H9 (cell line): ENCODE data around the gene OR52K1. TPM values are rescaled to one million over a fixed set of nuclear protein-coding genes. Genes with fewer than 3 reads are reported as not detected.

ENCODE experiments used
- DNase-seq: peaks from one replicate; pipeline ENCODE4 v3.0.0-alpha.2; 2017
- H2AFZ ChIP-seq: one replicate; pipeline ENCODE4 v1.6.1; 2013; ENCODE audit warnings: mild to moderate bottlenecking, low read length, control low read depth, moderate library complexity
- H2AK5ac ChIP-seq: 2 replicates; pipeline ENCODE4 v1.6.1; 2013; ENCODE audit warnings: low read length, control low read depth, mixed read lengths; ENCODE audit not compliant: insufficient read length
- H2BK120ac ChIP-seq: one replicate; pipeline ENCODE4 v1.6.1; 2013; ENCODE audit warnings: low read depth, mild to moderate bottlenecking, low read length, control low read depth, inconsistent platforms; ENCODE audit not compliant: poor library complexity, severe bottlenecking
- H2BK12ac ChIP-seq: 2 replicates; pipeline ENCODE4 v1.6.1; 2013; ENCODE audit warnings: low read length, control low read depth, mixed read lengths, low read depth; ENCODE audit not compliant: insufficient read length
- H2BK15ac ChIP-seq: 2 replicates; pipeline ENCODE4 v1.6.1; 2013; ENCODE audit warnings: low read depth, low read length, control low read depth
- H2BK20ac ChIP-seq: one replicate; pipeline ENCODE4 v1.6.1; 2013; ENCODE audit warnings: low read depth, mild to moderate bottlenecking, low read length, control low read depth, inconsistent platforms; ENCODE audit not compliant: poor library complexity, severe bottlenecking
- H2BK5ac ChIP-seq: 2 replicates; pipeline ENCODE4 v1.6.1; 2013; ENCODE audit warnings: low read length, control low read depth, mixed read lengths; ENCODE audit not compliant: insufficient read length
- H3K14ac ChIP-seq: 2 replicates; pipeline ENCODE4 v1.6.1; 2013; ENCODE audit warnings: low read length, control low read depth; ENCODE audit not compliant: insufficient read depth
- H3K18ac ChIP-seq: 2 replicates; pipeline ENCODE4 v1.6.1; 2013; ENCODE audit warnings: low read depth, mild to moderate bottlenecking, mixed read lengths, low read length, control low read depth; ENCODE audit not compliant: insufficient read length
- H3K23ac ChIP-seq: 2 replicates; pipeline ENCODE4 v1.6.1; 2013; ENCODE audit warnings: low read length, control low read depth, mixed read lengths, low read depth; ENCODE audit not compliant: insufficient read length
- H3K23me2 ChIP-seq: 2 replicates; pipeline ENCODE4 v1.6.1; 2013; ENCODE audit warnings: low read depth, mild to moderate bottlenecking, mixed read lengths, low read length, control low read depth; ENCODE audit not compliant: insufficient read length, poor library complexity, severe bottlenecking
- H3K27ac ChIP-seq: 2 replicates; pipeline ENCODE4 v1.5.1; 2013; ENCODE audit warnings: low read length, control low read depth, mixed read lengths, low read depth; ENCODE audit not compliant: insufficient read length
- H3K27me3 ChIP-seq: 2 replicates; pipeline ENCODE4 v1.6.1; 2013; ENCODE audit warnings: low read length, control low read depth, inconsistent platforms; ENCODE audit not compliant: insufficient read depth
- H3K4ac ChIP-seq: 2 replicates; pipeline ENCODE4 v1.6.1; 2013; ENCODE audit warnings: low read depth, mild to moderate bottlenecking, control low read depth, inconsistent platforms, low read length, moderate library complexity
- H3K4me1 ChIP-seq: 2 replicates; pipeline ENCODE4 v1.6.1; 2013; ENCODE audit warnings: low read length, control low read depth, inconsistent platforms; ENCODE audit not compliant: insufficient read depth
- H3K4me2 ChIP-seq: 2 replicates; pipeline ENCODE4 v1.6.1; 2013; ENCODE audit warnings: low read length, control low read depth, mixed read lengths; ENCODE audit not compliant: insufficient read length, insufficient read depth
- H3K56ac ChIP-seq: 2 replicates; pipeline ENCODE4 v1.6.1; 2013; ENCODE audit warnings: low read depth, mild to moderate bottlenecking, mixed read lengths, low read length, control low read depth; ENCODE audit not compliant: insufficient read length
- H3K79me1 ChIP-seq: 2 replicates; pipeline ENCODE4 v1.6.1; 2013; ENCODE audit warnings: low read depth, mild to moderate bottlenecking, moderate library complexity, low read length, control low read depth, inconsistent platforms; ENCODE audit not compliant: insufficient read depth, poor library complexity, severe bottlenecking
- H3K79me2 ChIP-seq: 2 replicates; pipeline ENCODE4 v1.6.1; 2013; ENCODE audit warnings: low read length, control low read depth, inconsistent platforms; ENCODE audit not compliant: insufficient read depth
- H3K9ac ChIP-seq: 2 replicates; pipeline ENCODE4 v1.6.1; 2013; ENCODE audit warnings: low read length, control low read depth, mixed read lengths; ENCODE audit not compliant: insufficient read length; ENCODE audit errors: extremely low read depth
- H3K9me3 ChIP-seq: one replicate; pipeline ENCODE4 v1.6.1; 2013; ENCODE audit warnings: low read depth, low read length, inconsistent platforms; ENCODE audit not compliant: control insufficient read depth
- H3T11ph ChIP-seq: one replicate; pipeline ENCODE4 v1.6.1; 2013; ENCODE audit warnings: mild to moderate bottlenecking, low read length, control low read depth, inconsistent platforms
- H4K20me1 ChIP-seq: one replicate; pipeline ENCODE4 v1.6.1; 2013; ENCODE audit not compliant: control insufficient read depth, insufficient read length, insufficient read depth
- H4K5ac ChIP-seq: 2 replicates; pipeline ENCODE4 v1.6.1; 2013; ENCODE audit warnings: low read depth, mild to moderate bottlenecking, mixed read lengths, low read length, control low read depth; ENCODE audit not compliant: insufficient read length
- H4K8ac ChIP-seq: replicated peaks from 2 replicates; pipeline ENCODE4 v1.6.1; 2013; ENCODE audit warnings: low read length, control low read depth, mixed read lengths, low read depth; ENCODE audit not compliant: insufficient read length
- H4K91ac ChIP-seq: 2 replicates; pipeline ENCODE4 v1.6.1; 2013; ENCODE audit warnings: low read depth, mild to moderate bottlenecking, moderate library complexity, mixed read lengths, low read length, control low read depth; ENCODE audit not compliant: insufficient read length
- H3K27ac Mint-ChIP-seq, 3 experiments: 2 replicates in 2 of 3; 3 replicates in 1 of 3; pipeline ENCODE4 v1.8.0; 2020 to 2021; ENCODE audit warnings: mixed read lengths in 3 of 3, mild to moderate bottlenecking in 1 of 3, moderate library complexity in 1 of 3
- H3K27me3 Mint-ChIP-seq: 2 replicates; pipeline ENCODE4 v1.8.0; 2021; ENCODE audit warnings: low read depth, mild to moderate bottlenecking, moderate library complexity, mixed read lengths
- H3K36me3 Mint-ChIP-seq, 3 experiments: 2 replicates in 2 of 3; 3 replicates in 1 of 3; pipeline ENCODE4 v1.8.0; 2020 to 2021; ENCODE audit warnings: low read depth in 3 of 3, mixed read lengths in 3 of 3; ENCODE audit not compliant: insufficient read depth in 1 of 3
- H3K4me1 Mint-ChIP-seq, 2 experiments: 2 replicates each; pipeline ENCODE4 v1.8.0; 2020; ENCODE audit warnings: mixed read lengths in 2 of 2
- H3K4me3 Mint-ChIP-seq, 2 experiments: 2 replicates in 1 of 2; 3 replicates in 1 of 2; pipeline ENCODE4 v1.8.0; 2020 to 2021; ENCODE audit warnings: mild to moderate bottlenecking in 2 of 2, mixed read lengths in 2 of 2, moderate library complexity in 1 of 2
- H3K9me3 Mint-ChIP-seq, 2 experiments: 2 replicates in 1 of 2; 3 replicates in 1 of 2; pipeline ENCODE4 v1.8.0; 2020; ENCODE audit warnings: mild to moderate bottlenecking in 2 of 2, mixed read lengths in 2 of 2, moderate library complexity in 1 of 2
- WGBS: extraction: QIAGEN DNeasy Blood & Tissue Kit; methylation state at CpG from one replicate; pipeline ENCODE4 v1.1.7; 2013; ENCODE audit warnings: missing lambda C conversion rate, low lambda C conversion rate, mixed read lengths; ENCODE audit not compliant: insufficient read length; ENCODE audit errors: extremely low coverage; 5-methylcytosine and 5-hydroxymethylcytosine counted together
- total RNA-seq: library from RNA; stranded (reverse); gene quantifications from 2 replicates; pipeline ENCODE4 v1.2.1, GENCODE V29; 2021
- TF ChIP-seq, protein P1 (sequence below): fragments of 200-600 bp; sonication (generic); conservative IDR thresholded peaks from 3 replicates; pipeline ENCODE4 v1.8.0; 2021; ENCODE audit warnings: antibody characterized with exemption, mild to moderate bottlenecking

OR52K1 gene
- total RNA-seq, 1 experiment from 2014 or later: not detected

DNA sequence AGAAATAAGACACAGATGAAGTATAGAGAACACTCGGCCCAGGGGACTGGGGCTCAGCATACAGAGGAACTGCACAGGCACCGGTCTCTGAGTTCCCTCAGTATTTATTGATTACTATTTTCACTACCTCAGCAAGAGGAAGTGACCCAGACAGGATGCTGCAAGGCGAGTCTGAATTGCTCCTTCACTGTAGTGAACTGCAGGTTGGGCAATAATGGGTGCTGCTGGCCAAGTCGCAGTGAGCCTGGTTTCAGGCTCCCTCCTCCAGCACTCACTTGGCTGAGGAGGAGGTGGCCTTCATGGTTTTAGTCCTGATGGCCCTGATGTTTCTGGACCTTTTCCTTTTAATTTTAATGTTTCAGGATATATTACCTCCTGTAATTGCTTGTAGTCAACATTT lies 22.9 kb upstream of the OR52K1 start:
- no peak overlapping the region for H3K4ac ChIP-seq
- H3K27ac ChIP-seq: no peak overlapping the region
- no peaks in the 10 kb centered on the region for H3K79me2 ChIP-seq
- no peak overlapping the region for H2AK5ac ChIP-seq
- H2BK15ac ChIP-seq: no peak overlapping the region
- TF ChIP-seq, protein P1, sequence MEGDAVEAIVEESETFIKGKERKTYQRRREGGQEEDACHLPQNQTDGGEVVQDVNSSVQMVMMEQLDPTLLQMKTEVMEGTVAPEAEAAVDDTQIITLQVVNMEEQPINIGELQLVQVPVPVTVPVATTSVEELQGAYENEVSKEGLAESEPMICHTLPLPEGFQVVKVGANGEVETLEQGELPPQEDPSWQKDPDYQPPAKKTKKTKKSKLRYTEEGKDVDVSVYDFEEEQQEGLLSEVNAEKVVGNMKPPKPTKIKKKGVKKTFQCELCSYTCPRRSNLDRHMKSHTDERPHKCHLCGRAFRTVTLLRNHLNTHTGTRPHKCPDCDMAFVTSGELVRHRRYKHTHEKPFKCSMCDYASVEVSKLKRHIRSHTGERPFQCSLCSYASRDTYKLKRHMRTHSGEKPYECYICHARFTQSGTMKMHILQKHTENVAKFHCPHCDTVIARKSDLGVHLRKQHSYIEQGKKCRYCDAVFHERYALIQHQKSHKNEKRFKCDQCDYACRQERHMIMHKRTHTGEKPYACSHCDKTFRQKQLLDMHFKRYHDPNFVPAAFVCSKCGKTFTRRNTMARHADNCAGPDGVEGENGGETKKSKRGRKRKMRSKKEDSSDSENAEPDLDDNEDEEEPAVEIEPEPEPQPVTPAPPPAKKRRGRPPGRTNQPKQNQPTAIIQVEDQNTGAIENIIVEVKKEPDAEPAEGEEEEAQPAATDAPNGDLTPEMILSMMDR: no peak
- no peak overlapping the region for H3K14ac ChIP-seq
- H3K56ac ChIP-seq: no peak overlapping the region
- Mint-ChIP-seq H3K27me3 (peaks cover 3% of the 10 kb centered on the region; the same call in 1 of the 2 replicates), H3K4me3 (no peak overlapping the region), H3K9me3 (peaks cover 7 to 10% of the 10 kb centered on the region in 2 experiments), H3K36me3 (peaks cover 4 to 10% (median 7%) of the 10 kb centered on the region in 3 experiments; a peak in 6 of 7 replicates), H3K27ac (no peak overlapping the region), H3K4me1 (peaks cover 0 to 6% of the 10 kb centered on the region in 2 experiments; a peak in 2 of 4 replicates)
- H4K5ac ChIP-seq: no peak overlapping the region
- no peaks in the 10 kb centered on the region; the same call in 1 of the 2 replicates for H3K4me1 ChIP-seq
- no peak overlapping the region for H3T11ph ChIP-seq
- WGBS: no CpG with 5 or more reads among the region's 4 CpGs
- no peak overlapping the region for H2AFZ ChIP-seq
- H2BK5ac ChIP-seq: no peak overlapping the region
- no peak overlapping the region for H3K18ac ChIP-seq
- DNase-seq: no peak
- no peaks in the 10 kb centered on the region for H3K9me3 ChIP-seq
- no peaks in the 10 kb centered on the region for H3K27me3 ChIP-seq
- no peak overlapping the region for H2BK20ac ChIP-seq
- no peak overlapping the region for H3K4me2 ChIP-seq
- H4K91ac ChIP-seq: no peak overlapping the region
- no peak overlapping the region for H2BK120ac ChIP-seq
- H4K20me1 ChIP-seq: no peaks in the 10 kb centered on the region
- no peak overlapping the region for H3K9ac ChIP-seq
- H2BK12ac ChIP-seq: no peak overlapping the region
- no peak overlapping the region for H4K8ac ChIP-seq
- no peak overlapping the region for H3K23ac ChIP-seq
- no peaks in the 10 kb centered on the region for H3K79me1 ChIP-seq
- H3K23me2 ChIP-seq: no peaks in the 10 kb centered on the region
